ENCODE data around the gene PSMD11.

PSMD11 gene

GRCh38 chr17:32512328-32512727, 68.0 kb downstream of the PSMD11 start:
- no peaks in the 10 kb centered on the region for H3K36me3 ChIP-seq (ENCODE audit: control insufficient read depth in 2 of 2, insufficient read depth in 1 of 2, low read length in 2 of 2)
- no peaks in the 10 kb centered on the region for H3K9me3 ChIP-seq (ENCODE audit: control insufficient read depth, insufficient read depth, low read depth, low read length)
- CTCF ChIA-PET: interaction anchor here (0.6 to 1.5 kb wide), 3 partner anchors 50 to 146 kb away, joined by 3 to 6 read pairs (median 4); no protein-coding TSS in a partner anchor
- POLR2A ChIA-PET: no interaction called here
- TF ChIP-seq WT1 (tag by site-specific recombination; IDR thresholded peaks at IDR 0.05) (no peak), ZNF747 (tag by site-specific recombination; IDR thresholded peaks at IDR 0.05) (no peak), ZNF521 (tag by site-specific recombination; IDR thresholded peaks at IDR 0.05) (no peak), ZFP37 (tag by site-specific recombination; IDR thresholded peaks at IDR 0.05) (no peak), ZNF280C (tag by site-specific recombination; IDR thresholded peaks at IDR 0.05) (no peak), PRDM2 (tag by site-specific recombination; IDR thresholded peaks at IDR 0.05; ENCODE audit: borderline replicate concordance) (no peak), ZNF416 (tag by site-specific recombination; IDR thresholded peaks at IDR 0.05) (no peak), ZNF639 (tag by site-specific recombination; IDR thresholded peaks at IDR 0.05) (no peak), ZSCAN4 (tag by site-specific recombination; IDR thresholded peaks at IDR 0.05) (no peak), ZNF324 (tag by site-specific recombination; IDR thresholded peaks at IDR 0.05) (no peak), ZNF16 (tag by site-specific recombination; IDR thresholded peaks at IDR 0.05; ENCODE audit: low read depth) (no peak), ZNF837 (tag by site-specific recombination; IDR thresholded peaks at IDR 0.05) (no peak), BCL6B (tag by site-specific recombination; IDR thresholded peaks at IDR 0.05) (no peak), MEIS1 (CRISPR knock-in tag; IDR thresholded peaks at IDR 0.05; ENCODE audit: borderline replicate concordance) (no peak)
- no peak overlapping the region for H3K27ac ChIP-seq (ENCODE audit: extremely low read depth, low read depth, low read length)
- H3K4me3 ChIP-seq (ENCODE audit: low read depth, low read length): no peak overlapping the region
- H3K4me1 ChIP-seq (ENCODE audit: control insufficient read depth, insufficient read depth, low read length): peaks cover 7% of the 10 kb centered on the region
